Measurements from ENCODE around the gene PDP2. TPM values are rescaled to one million over a fixed set of nuclear protein-coding genes. Genes with fewer than 3 reads are reported as not detected.

Gene PDP2
- total RNA-seq, 3 donors from 2014 or later = 15.5 to 23.5 (median 23.2) TPM

DNA sequence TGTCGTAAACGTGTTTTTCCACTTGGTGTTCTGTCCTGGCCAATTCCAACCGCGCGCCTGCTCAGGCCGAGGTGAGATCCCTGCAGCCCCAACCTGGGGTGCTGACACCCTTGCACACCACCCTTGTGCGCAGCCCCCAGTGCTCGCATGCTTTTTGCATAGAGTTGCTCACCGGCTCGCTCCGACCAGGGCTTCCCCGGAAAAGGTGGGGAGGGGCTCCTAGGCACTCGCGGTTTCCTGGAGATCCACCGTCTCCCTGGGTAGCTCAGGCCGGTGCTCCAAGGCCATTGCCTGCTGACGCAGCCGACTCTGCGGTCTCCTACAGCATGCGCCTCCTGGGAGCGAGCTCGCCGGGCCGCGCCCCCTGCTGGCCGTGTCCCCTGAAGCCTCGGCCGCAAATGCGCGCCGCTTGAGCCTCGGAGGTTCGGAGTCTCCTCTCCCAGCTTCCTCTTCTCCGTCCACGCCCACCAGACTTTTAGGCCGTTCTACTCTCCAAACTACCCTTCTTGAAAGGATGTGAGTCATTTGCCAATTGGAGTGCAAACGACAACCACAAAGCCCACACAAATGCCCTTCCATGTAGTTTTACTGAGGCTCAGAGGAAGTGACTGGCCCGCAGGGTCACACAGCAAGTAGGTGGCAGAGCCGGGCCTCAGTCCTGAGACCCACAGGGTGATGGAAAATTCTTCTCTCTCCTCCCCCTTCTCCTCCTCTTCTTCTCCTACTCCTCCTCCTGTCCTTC is 7.2 kb upstream of the PDP2 start:
- H3K4me3 ChIP-seq = no peak overlapping the region
- H3K36me3 ChIP-seq (ENCODE audit: low read depth) = no peaks in the 10 kb centered on the region
- DNase-seq (peak; percentile 93 to 95 (median 94)), ATAC-seq (peak; percentile 87)
- intact Hi-C loops (cut with DNase I, micrococcal nuclease) = no loop called here
- no peaks in the 10 kb centered on the region for H3K9me3 ChIP-seq
- H3K4me1 ChIP-seq (ENCODE audit: low read depth) = peaks cover 8% of the 10 kb centered on the region
- TF ChIP-seq CTCF (IDR thresholded peaks at IDR 0.05) = peak; percentile 92

DNA sequence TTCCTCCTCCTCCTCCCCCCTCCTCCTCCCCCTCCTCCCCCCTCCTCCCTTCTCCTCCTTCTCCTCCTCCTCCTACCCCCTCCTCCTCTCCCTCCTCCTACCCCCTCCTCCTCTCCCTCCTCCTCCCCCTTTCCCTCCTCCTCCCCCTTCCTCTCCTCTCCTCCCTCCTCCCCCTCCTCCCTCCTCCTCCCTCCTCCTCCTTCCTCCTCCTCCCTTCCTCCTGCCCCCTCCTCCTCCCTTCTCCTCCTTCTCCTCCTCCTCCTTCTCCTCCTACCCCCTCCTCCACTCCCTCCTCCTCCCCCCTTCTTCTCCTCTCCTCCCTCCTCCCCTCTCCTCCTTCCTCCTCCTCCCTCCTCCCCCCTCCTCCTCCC is 6.6 kb upstream of the PDP2 start:
- DNase-seq (no peak), ATAC-seq (no peak)
- Histone ChIP-seq H3K9me3 (no peaks in the 10 kb centered on the region), H3K36me3 (ENCODE audit: low read depth) (no peaks in the 10 kb centered on the region), H3K4me1 (ENCODE audit: low read depth) (peaks cover 8% of the 10 kb centered on the region), H3K4me3 (no peak overlapping the region)
- TF ChIP-seq CTCF (IDR thresholded peaks at IDR 0.05) = no peak
- intact Hi-C loops (cut with DNase I, micrococcal nuclease) = no loop called here

DNA sequence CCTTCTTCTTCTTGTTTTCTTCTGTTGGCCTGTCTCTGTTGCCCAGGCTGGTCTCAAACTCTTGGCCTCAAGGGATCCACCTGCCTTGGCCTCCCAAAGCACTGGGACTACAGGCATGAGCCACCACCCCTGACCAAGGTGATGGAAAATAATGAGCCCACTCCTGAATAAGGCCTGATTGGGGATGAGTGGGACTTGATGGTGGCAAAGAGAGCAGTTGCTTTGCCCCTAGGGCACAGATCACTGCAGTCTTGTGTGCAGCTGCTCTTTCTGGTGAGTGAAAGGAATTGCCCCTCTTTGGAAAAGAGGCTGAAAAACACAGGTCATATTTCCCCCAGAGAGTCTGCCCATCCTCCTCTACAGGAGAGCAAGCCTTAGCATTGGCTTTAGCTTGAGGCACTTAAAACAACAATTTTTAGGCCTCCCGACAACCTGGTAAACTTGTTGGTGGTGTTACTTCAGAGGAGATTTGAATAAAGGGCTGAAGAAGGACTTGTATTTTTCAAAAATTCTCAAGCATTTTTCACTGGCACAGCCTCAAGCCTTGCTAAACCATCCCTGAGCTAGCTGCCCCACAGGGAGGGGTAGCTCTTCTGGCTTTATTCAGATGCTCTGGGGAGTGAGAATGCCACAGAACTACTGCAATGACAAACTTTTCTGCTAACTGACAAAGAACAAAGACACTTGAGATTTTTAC is 6.1 kb upstream of the PDP2 start:
- no peaks in the 10 kb centered on the region for H3K9me3 ChIP-seq
- DNase-seq (no peak), ATAC-seq (no peak)
- TF ChIP-seq CTCF (IDR thresholded peaks at IDR 0.05) = no peak
- H3K4me1 ChIP-seq (ENCODE audit: low read depth) = peaks cover 8% of the 10 kb centered on the region
- intact Hi-C loops (cut with DNase I, micrococcal nuclease) = no loop called here
- H3K36me3 ChIP-seq (ENCODE audit: low read depth) = no peaks in the 10 kb centered on the region
- no peak overlapping the region for H3K4me3 ChIP-seq

DNA sequence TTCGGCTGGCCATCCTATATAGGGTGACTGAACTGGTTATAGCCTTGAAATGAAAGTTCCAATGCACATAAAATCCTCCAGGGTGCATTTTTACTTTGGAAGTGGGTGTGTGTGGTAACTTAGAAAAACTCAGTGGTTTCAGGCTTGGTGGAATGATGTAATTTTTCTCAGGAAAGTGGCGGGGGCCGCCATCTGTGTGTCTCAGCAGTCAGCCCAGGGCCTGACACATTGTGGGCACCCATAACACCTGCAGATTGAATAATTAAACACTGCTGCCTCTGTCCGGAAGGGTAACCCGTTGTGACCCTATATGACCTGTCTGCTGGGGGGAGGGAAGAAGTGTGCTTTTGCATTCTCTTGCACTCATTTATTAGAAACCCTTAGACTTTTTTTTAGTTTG is 2.2 kb upstream of the PDP2 start:
- ATAC-seq (no peak), DNase-seq (no peak)
- intact Hi-C loops (cut with DNase I, micrococcal nuclease) = no loop called here
- H3K36me3 ChIP-seq (ENCODE audit: low read depth) = no peaks in the 10 kb centered on the region
- H3K9me3 ChIP-seq = no peaks in the 10 kb centered on the region
- peaks cover 14% of the 10 kb centered on the region for H3K4me1 ChIP-seq (ENCODE audit: low read depth)
- H3K4me3 ChIP-seq = no peak overlapping the region
- no peak for TF ChIP-seq CTCF (IDR thresholded peaks at IDR 0.05)

DNA sequence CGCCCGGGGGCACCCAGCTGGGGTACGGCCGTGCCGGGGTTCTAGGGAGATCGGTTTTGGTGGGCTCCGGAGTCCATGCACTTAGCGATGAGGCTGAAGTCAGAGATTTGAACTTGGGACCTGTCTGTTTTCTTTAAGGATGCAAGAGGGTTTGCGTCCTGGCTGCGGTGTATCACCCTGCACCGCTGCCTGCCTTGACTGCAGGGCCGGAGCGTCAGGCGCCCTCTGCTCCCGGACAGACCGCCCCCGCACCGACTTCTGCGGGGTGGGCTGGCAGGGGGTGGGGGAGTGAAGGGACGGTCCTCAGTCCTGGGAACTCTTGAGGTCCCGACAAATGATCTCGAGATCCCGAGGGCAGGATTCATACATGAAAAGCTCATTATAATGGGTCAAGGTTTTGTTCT is 701 bp downstream of the PDP2 start:
- peak overlapping the region; percentile 52 for H3K4me3 ChIP-seq
- TF ChIP-seq CTCF (IDR thresholded peaks at IDR 0.05) = no peak
- peaks cover 14% of the 10 kb centered on the region for H3K4me1 ChIP-seq (ENCODE audit: low read depth)
- ATAC-seq (peak; percentile 46), DNase-seq (no peak)
- H3K36me3 ChIP-seq (ENCODE audit: low read depth) = no peaks in the 10 kb centered on the region
- no peaks in the 10 kb centered on the region for H3K9me3 ChIP-seq
- intact Hi-C loops (cut with DNase I, micrococcal nuclease) = no loop called here

Measured in mucosa of descending colon (tissue), 3 donors.